HCT116 (cell line): ENCODE data around the gene COA7. TPM values are rescaled to one million over a fixed set of nuclear protein-coding genes. Genes with fewer than 3 reads are reported as not detected.

Experiments
- ATAC-seq: fragments of 200-7000 bp; cut with Tn5 transposase; 2 replicates; pipeline ENCODE4 v1.9.1; 2020; ENCODE audit warnings: mild to moderate bottlenecking, moderate library complexity
- BruUV-seq: library from RNA; stranded (reverse); fragments of 400-500 nt; replicated peaks from 2 replicates; lab custom pipeline; 2021; lab: Mats Ljungman, UMichigan
- CTCF ChIA-PET: fragments of 300-600 bp; sonication (Branson Sonifier 250); formaldehyde crosslinking; loops from one replicate; lab custom pipeline; 2021; ENCODE audit warnings: antibody characterized with exemption; lab: Charles Lee
- POLR2A ChIA-PET: fragments of 300-600, 350-600 bp; sonication (Branson Sonifier 250); formaldehyde crosslinking; loops from one replicate; lab custom pipeline; 2021; ENCODE audit warnings: antibody characterized with exemption; lab: Charles Lee
- RAD21 ChIA-PET, 2 experiments: fragments of 300-600 bp; sonication (Branson Sonifier 250); formaldehyde crosslinking; loops; one replicate each; lab custom pipeline; 2023; ENCODE audit warnings: low total read pairs in 2 of 2; ENCODE audit not compliant: uncharacterized antibody in 2 of 2, unreplicated experiment in 2 of 2, low non-redundant PET in 1 of 2; lab: Charles Lee
- DNase-seq: peaks from one replicate; pipeline ENCODE4 v3.0.0-alpha.2; 2010; ENCODE audit warnings: low read depth, low spot score
- H2AFZ ChIP-seq: fragments of 200-600 bp; shearing (Covaris generic), sonication (generic); 2 replicates; pipeline ENCODE4 v1.6.1; 2017; ENCODE audit warnings: low read depth, mixed run types, mixed read lengths, antibody characterized with exemption, low read length; ENCODE audit not compliant: poor library complexity, severe bottlenecking
- H3K27ac ChIP-seq: 2 replicates; pipeline ENCODE4 v1.5.1; 2012; ENCODE audit warnings: low read depth, low read length
- H3K27me3 ChIP-seq: fragments of 200-600 bp; sonication (generic); 2 replicates; pipeline ENCODE4 v1.6.1; 2016; ENCODE audit warnings: mixed run types, low read length, mixed read lengths; ENCODE audit not compliant: insufficient read depth
- H3K36me3 ChIP-seq, 2 experiments: fragments of 200-500 bp in 1 of 2; fragments of 200-600 bp in 1 of 2; sonication (Bioruptor generic) in 1 of 2; sonication (generic) in 1 of 2; 2 replicates each; pipeline versions ENCODE4 v1.5.1 to v1.6.1; 2014 to 2016; ENCODE audit warnings: low read length in 2 of 2, inconsistent platforms in 1 of 2, mixed read lengths in 1 of 2, mixed run types in 1 of 2; ENCODE audit not compliant: insufficient read depth in 2 of 2, control insufficient read depth in 1 of 2
- H3K4me1 ChIP-seq, 2 experiments: fragments of 200-600 bp in 1 of 2; sonication (generic) in 1 of 2; 2 replicates each; pipeline versions ENCODE4 v1.5.1 to v1.6.1; 2012 to 2017; ENCODE audit warnings: low read length in 2 of 2, inconsistent platforms in 1 of 2, mild to moderate bottlenecking in 1 of 2, mixed read lengths in 1 of 2, mixed run types in 1 of 2, moderate library complexity in 1 of 2; ENCODE audit not compliant: insufficient read depth in 2 of 2, control insufficient read depth in 1 of 2
- H3K4me2 ChIP-seq: fragments of 200-600 bp; sonication (generic); 2 replicates; pipeline ENCODE4 v1.6.1; 2017; ENCODE audit warnings: mixed run types, low read length, mixed read lengths
- H3K4me3 ChIP-seq, 2 experiments: fragments of 200-600 bp in 1 of 2; sonication (generic) in 1 of 2; replicated peaks in 1 of 2; 2 replicates each; pipeline ENCODE4 v1.5.1; 2011 to 2016; ENCODE audit warnings: low read length in 2 of 2, control low read depth in 1 of 2, low read depth in 1 of 2, mild to moderate bottlenecking in 1 of 2, mixed read lengths in 1 of 2, mixed run types in 1 of 2
- H3K79me2 ChIP-seq: fragments of 200-600 bp; sonication (generic); 2 replicates; pipeline ENCODE4 v1.6.1; 2017; ENCODE audit warnings: mild to moderate bottlenecking, mixed run types, low read length, moderate library complexity, mixed read lengths; ENCODE audit not compliant: insufficient read depth
- H3K9ac ChIP-seq: fragments of 200-600 bp; sonication (generic); 2 replicates; pipeline ENCODE4 v1.6.1; 2016; ENCODE audit warnings: low read length, mixed read lengths
- H3K9me2 ChIP-seq: fragments of 200-600 bp; sonication (generic), shearing (Covaris generic); 2 replicates; pipeline ENCODE4 v1.6.1; 2017; ENCODE audit warnings: mixed run types, mild to moderate bottlenecking, moderate library complexity; ENCODE audit not compliant: insufficient read depth
- H3K9me3 ChIP-seq, 2 experiments: fragments of 200-500 bp in 1 of 2; fragments of 200-600 bp in 1 of 2; sonication (Bioruptor generic) in 1 of 2; sonication (generic) in 1 of 2; 2 replicates each; pipeline ENCODE4 v1.6.1; 2014 to 2017; ENCODE audit warnings: low read length in 2 of 2, mixed read lengths in 2 of 2, inconsistent platforms in 1 of 2, low read depth in 1 of 2, mild to moderate bottlenecking in 1 of 2, mixed run types in 1 of 2, moderate library complexity in 1 of 2; ENCODE audit not compliant: control insufficient read depth in 1 of 2, insufficient read depth in 1 of 2
- H4K20me1 ChIP-seq: fragments of 200-600 bp; sonication (generic), shearing (Covaris generic); 2 replicates; pipeline ENCODE4 v1.6.1; 2017; ENCODE audit warnings: mixed run types, mild to moderate bottlenecking, moderate library complexity; ENCODE audit not compliant: insufficient read depth
- ATF3 ChIP-seq: IDR thresholded peaks from 2 replicates; pipeline ENCODE4 v1.6.1; 2012
- CEBPB ChIP-seq: IDR thresholded peaks from 2 replicates; pipeline ENCODE4 v1.6.1; 2012; ENCODE audit warnings: low read depth
- CTCF ChIP-seq, 3 experiments: fragments of 200-600 bp in 1 of 3; sonication (generic) in 1 of 3; IDR thresholded peaks in 2 of 3; conservative IDR thresholded peaks in 1 of 3; 2 replicates each; pipeline ENCODE4 v1.5.1; 2012 to 2017; ENCODE audit warnings: low read depth in 2 of 3, low read length in 2 of 3, antibody characterized with exemption in 1 of 3, borderline replicate concordance in 1 of 3, control low read depth in 1 of 3, mild to moderate bottlenecking in 1 of 3, mixed read lengths in 1 of 3, mixed run types in 1 of 3, moderate library complexity in 1 of 3; ENCODE audit not compliant: insufficient read depth in 1 of 3
- EGR1 ChIP-seq: IDR thresholded peaks from 2 replicates; pipeline ENCODE4 v1.6.1; 2012; ENCODE audit warnings: low read depth
- EZH2 ChIP-seq: fragments of 200-600 bp; sonication (generic); IDR thresholded peaks from 2 replicates; pipeline ENCODE4 v1.6.1; 2017; ENCODE audit warnings: antibody characterized with exemption, mixed run types
- EZH2phosphoT487 ChIP-seq: fragments of 200-600 bp; IDR thresholded peaks from 2 replicates; pipeline ENCODE4 v1.6.1; 2018; ENCODE audit warnings: antibody characterized with exemption, borderline replicate concordance
- FOSL1 ChIP-seq: IDR thresholded peaks from 2 replicates; pipeline ENCODE4 v1.6.1; 2012; ENCODE audit warnings: low read depth
- JUND ChIP-seq: IDR thresholded peaks from 2 replicates; pipeline ENCODE4 v1.6.1; 2012
- REST ChIP-seq: IDR thresholded peaks from 2 replicates; pipeline ENCODE4 v1.6.1; 2012; ENCODE audit warnings: low read depth
- SP1 ChIP-seq: IDR thresholded peaks from 2 replicates; pipeline ENCODE4 v1.6.1; 2012; ENCODE audit warnings: low read depth
- YY1 ChIP-seq: IDR thresholded peaks from 2 replicates; pipeline ENCODE4 v1.6.1; 2011; ENCODE audit warnings: low read length, low read depth, moderate library complexity, mild to moderate bottlenecking; ENCODE audit not compliant: insufficient replicate concordance; ENCODE audit errors: extremely low read depth
- ZNF274 ChIP-seq: fragments of 200-500 bp; sonication (Bioruptor generic); IDR thresholded peaks from 2 replicates; pipeline ENCODE4 v1.6.1; 2014; ENCODE audit warnings: mild to moderate bottlenecking, low read depth, low read length, inconsistent platforms
- intact Hi-C: fragments of 100-400 bp; cut with micrococcal nuclease; formaldehyde crosslinking; loops from 2 replicates; pipeline ENCODE4 v1.10.0; 2022
- total RNA-seq: library from RNA; stranded (reverse); gene quantifications from one replicate; pipeline ENCODE4 v1.2.1, GENCODE V29; 2021; ENCODE audit not compliant: unreplicated experiment

COA7 gene
- total RNA-seq, 1 experiment from 2014 or later: 43.6 TPM

GRCh38 chr1:52746189-52746588 is 48.0 kb upstream of the COA7 start:
- H3K4me3 ChIP-seq: no peak overlapping the region
- H3K4me1 ChIP-seq: peaks cover 0 to 9% of the 10 kb centered on the region in 2 experiments; a peak in 2 of 4 replicates
- ChIA-PET RAD21 (no interaction called here), CTCF (no interaction called here), POLR2A (no interaction called here)
- intact Hi-C loops: no loop called here
- DNase-seq: no peak
- no peaks in the 10 kb centered on the region for H3K9me2 ChIP-seq
- H4K20me1 ChIP-seq: no peaks in the 10 kb centered on the region; the same call in 1 of the 2 replicates
- H3K36me3 ChIP-seq: no peaks in the 10 kb centered on the region
- no peaks in the 10 kb centered on the region for H3K9me3 ChIP-seq
- H2AFZ ChIP-seq: no peak overlapping the region
- no peaks in the 10 kb centered on the region for H3K79me2 ChIP-seq
- H3K27me3 ChIP-seq: no peaks in the 10 kb centered on the region
- BruUV-seq: no TSS peak
- ATAC-seq: no peak
- TF ChIP-seq CTCF (IDR thresholded peaks at IDR 0.05 in 2 of 3, conservative IDR thresholded peaks at IDR 0.05 in 1 of 3; ENCODE audit: borderline replicate concordance in 1 of 3, insufficient read depth in 1 of 3, low read depth in 2 of 3, low read length in 2 of 3) (no peak), EZH2 (no peak)
- H3K4me2 ChIP-seq: no peak overlapping the region
- no peak overlapping the region for H3K27ac ChIP-seq
- H3K9ac ChIP-seq: no peak overlapping the region

GRCh38 chr1:52741259-52741658 is 43.1 kb upstream of the COA7 start:
- no TSS peak for BruUV-seq
- H3K27me3 ChIP-seq: no peaks in the 10 kb centered on the region
- CTCF ChIA-PET: no interaction called here
- H3K27ac ChIP-seq: no peak overlapping the region
- ATAC-seq (no peak), DNase-seq (no peak)
- intact Hi-C loops: no loop called here
- H3K79me2 ChIP-seq: peaks cover 10% of the 10 kb centered on the region
- RAD21 ChIA-PET: no interaction called here
- 0 out of 4 replicates have a peak, but pooled peaks cover 0 to 6% of the 10 kb centered on the region in 2 experiments for H3K4me1 ChIP-seq
- no peak overlapping the region for H2AFZ ChIP-seq
- no peaks in the 10 kb centered on the region for H4K20me1 ChIP-seq
- no peaks in the 10 kb centered on the region for H3K36me3 ChIP-seq
- H3K4me2 ChIP-seq: no peak overlapping the region
- H3K9me2 ChIP-seq: no peaks in the 10 kb centered on the region
- H3K4me3 ChIP-seq: no peak overlapping the region
- no peak overlapping the region for H3K9ac ChIP-seq
- POLR2A ChIA-PET: no interaction called here
- no peaks in the 10 kb centered on the region for H3K9me3 ChIP-seq
- TF ChIP-seq EZH2phosphoT487 (no peak), REST (no peak), FOSL1 (no peak), ATF3 (no peak), JUND (no peak), YY1 (no peak), CTCF (IDR thresholded peaks at IDR 0.05 in 2 of 3, conservative IDR thresholded peaks at IDR 0.05 in 1 of 3; ENCODE audit: borderline replicate concordance in 1 of 3, insufficient read depth in 1 of 3, low read depth in 2 of 3, low read length in 2 of 3) (no peak), ZNF274 (no peak), CEBPB (no peak), EGR1 (no peak), SP1 (no peak)
